ENCODE results near the gene PDIK1L. TPM values are rescaled to one million over a fixed set of nuclear protein-coding genes. Genes with fewer than 3 reads are reported as not detected.

Gene PDIK1L
- total and polyA plus RNA-seq, 7 donors: 1.4 to 7.0 (median 4.7) TPM

DNA sequence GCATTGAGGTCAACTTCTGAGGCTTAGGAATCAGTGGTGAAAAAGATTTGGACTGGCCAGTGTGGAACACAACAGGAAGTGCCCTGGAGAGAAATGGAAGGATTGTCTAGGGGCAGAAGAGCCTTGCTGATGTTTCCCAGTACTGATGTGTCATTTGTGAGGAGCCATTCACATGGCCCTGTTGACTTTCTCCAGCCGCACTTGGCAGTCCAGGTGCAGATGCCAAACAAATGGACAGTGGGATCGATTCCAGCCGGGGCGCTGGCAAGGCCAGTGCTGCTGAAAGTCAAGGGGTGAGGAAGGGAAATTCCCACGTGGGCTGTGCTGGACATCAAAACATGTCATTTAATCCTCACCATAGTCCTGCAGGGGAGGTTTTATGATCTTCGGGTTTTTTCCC, 39.3 kb upstream of the PDIK1L start:
- TF ChIP-seq, protein P1, sequence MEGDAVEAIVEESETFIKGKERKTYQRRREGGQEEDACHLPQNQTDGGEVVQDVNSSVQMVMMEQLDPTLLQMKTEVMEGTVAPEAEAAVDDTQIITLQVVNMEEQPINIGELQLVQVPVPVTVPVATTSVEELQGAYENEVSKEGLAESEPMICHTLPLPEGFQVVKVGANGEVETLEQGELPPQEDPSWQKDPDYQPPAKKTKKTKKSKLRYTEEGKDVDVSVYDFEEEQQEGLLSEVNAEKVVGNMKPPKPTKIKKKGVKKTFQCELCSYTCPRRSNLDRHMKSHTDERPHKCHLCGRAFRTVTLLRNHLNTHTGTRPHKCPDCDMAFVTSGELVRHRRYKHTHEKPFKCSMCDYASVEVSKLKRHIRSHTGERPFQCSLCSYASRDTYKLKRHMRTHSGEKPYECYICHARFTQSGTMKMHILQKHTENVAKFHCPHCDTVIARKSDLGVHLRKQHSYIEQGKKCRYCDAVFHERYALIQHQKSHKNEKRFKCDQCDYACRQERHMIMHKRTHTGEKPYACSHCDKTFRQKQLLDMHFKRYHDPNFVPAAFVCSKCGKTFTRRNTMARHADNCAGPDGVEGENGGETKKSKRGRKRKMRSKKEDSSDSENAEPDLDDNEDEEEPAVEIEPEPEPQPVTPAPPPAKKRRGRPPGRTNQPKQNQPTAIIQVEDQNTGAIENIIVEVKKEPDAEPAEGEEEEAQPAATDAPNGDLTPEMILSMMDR (IDR thresholded peaks at IDR 0.05): no peak
- Histone ChIP-seq H3K4me1 (peaks cover 58% of the 10 kb centered on the region), H3K4me3 (peak overlapping the region; percentile 35), H3K27me3 (ENCODE audit: insufficient read depth in 3 of 3, low read length in 2 of 3) (no peaks in the 10 kb centered on the region), H3K27ac (peak overlapping the region; percentile 88), H3K9me3 (no peaks in the 10 kb centered on the region), H3K36me3 (ENCODE audit: insufficient read depth in 1 of 2, low read depth in 1 of 2) (no peaks in the 10 kb centered on the region)
- ATAC-seq (peak; percentile 53 to 71 (median 59)), DNase-seq (peak; percentile 75 to 94)
- 11 to 19% (median 16%) methylated on average over 6 of the region's 6 CpGs for WGBS, 3 donors
- intact Hi-C loops (cut with DNase I): no loop called here

DNA sequence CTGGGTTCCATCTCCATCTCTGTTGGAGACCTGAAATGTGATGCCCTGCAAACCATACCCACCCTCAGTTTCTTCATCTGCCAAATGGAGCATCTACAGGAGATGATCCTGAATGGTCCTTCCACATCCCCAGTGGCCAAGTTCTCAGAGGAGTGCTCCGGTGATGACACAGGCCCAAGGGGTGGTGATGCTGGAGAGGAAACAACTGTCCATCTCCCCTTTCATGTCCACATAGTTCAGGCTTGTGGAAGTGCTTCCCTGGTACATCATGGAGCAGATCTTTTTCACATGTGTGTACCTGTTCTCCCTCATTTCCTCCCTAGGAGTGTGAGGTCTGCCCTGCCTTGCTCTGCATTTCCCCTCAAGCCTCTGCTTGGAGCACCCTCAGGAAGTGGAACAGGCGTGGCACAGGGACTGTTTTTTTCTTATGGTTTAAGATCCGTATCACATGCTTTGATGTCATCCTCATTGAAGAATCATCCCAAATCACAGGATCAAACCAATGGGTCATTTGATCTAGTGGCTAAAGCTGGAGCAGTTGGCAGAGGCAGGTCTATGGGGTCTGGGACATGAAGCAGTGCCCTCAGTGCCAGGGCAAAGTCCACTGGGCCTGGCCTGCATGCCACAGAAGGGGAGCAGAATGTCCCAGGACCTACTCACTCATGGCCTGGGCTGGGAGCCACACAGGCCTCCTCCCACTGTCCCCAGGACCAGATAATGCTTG, 36.0 kb upstream of the PDIK1L start:
- no peaks in the 10 kb centered on the region for H3K27me3 ChIP-seq (ENCODE audit: insufficient read depth in 3 of 3, low read length in 2 of 3)
- H3K4me1 ChIP-seq: peaks cover 74% of the 10 kb centered on the region
- intact Hi-C loops (cut with DNase I): no loop called here
- peak; percentile 54 to 92 for DNase-seq
- TF ChIP-seq, protein P1 (IDR thresholded peaks at IDR 0.05): no peak
- H3K4me3 ChIP-seq: no peak overlapping the region
- H3K36me3 ChIP-seq (ENCODE audit: insufficient read depth in 1 of 2, low read depth in 1 of 2): no peaks in the 10 kb centered on the region
- no peaks in the 10 kb centered on the region for H3K9me3 ChIP-seq
- peak overlapping the region; percentile 76 for H3K27ac ChIP-seq
- 17 to 40% (median 20%) methylated on average over 3 of the region's 3 CpGs for WGBS, 3 donors
- peak; percentile 19 to 78 (median 78) for ATAC-seq

DNA sequence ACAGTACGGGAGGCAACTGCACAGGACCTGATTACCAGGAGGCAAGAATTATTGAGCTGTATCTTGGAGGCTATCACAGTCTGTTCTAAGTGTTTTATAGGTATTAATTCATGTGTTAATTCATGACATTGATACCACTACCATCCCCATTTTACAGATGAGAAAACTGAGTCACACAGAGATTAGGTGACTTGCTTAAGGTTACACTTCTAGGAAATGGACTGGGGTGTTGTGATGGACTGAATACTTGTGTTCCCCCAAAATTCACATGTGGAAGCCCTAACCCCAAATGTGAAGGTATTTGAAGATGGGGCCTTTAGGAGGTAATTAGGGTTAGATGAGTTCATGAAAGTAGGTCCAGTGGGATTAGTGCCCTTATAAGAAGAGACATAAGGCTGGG, 34.1 kb upstream of the PDIK1L start:
- TF ChIP-seq, protein P1 (IDR thresholded peaks at IDR 0.05): no peak
- no peak for DNase-seq
- Histone ChIP-seq H3K27me3 (ENCODE audit: insufficient read depth in 3 of 3, low read length in 2 of 3) (no peaks in the 10 kb centered on the region), H3K27ac (peak overlapping the region; percentile 91), H3K9me3 (no peaks in the 10 kb centered on the region), H3K4me1 (peaks cover 75% of the 10 kb centered on the region), H3K36me3 (ENCODE audit: insufficient read depth in 1 of 2, low read depth in 1 of 2) (no peaks in the 10 kb centered on the region), H3K4me3 (no peak overlapping the region)
- intact Hi-C loops (cut with DNase I): no loop called here
- no peak for ATAC-seq
- 100% methylated on average over 1 of the region's 1 CpG for WGBS, 3 donors

DNA sequence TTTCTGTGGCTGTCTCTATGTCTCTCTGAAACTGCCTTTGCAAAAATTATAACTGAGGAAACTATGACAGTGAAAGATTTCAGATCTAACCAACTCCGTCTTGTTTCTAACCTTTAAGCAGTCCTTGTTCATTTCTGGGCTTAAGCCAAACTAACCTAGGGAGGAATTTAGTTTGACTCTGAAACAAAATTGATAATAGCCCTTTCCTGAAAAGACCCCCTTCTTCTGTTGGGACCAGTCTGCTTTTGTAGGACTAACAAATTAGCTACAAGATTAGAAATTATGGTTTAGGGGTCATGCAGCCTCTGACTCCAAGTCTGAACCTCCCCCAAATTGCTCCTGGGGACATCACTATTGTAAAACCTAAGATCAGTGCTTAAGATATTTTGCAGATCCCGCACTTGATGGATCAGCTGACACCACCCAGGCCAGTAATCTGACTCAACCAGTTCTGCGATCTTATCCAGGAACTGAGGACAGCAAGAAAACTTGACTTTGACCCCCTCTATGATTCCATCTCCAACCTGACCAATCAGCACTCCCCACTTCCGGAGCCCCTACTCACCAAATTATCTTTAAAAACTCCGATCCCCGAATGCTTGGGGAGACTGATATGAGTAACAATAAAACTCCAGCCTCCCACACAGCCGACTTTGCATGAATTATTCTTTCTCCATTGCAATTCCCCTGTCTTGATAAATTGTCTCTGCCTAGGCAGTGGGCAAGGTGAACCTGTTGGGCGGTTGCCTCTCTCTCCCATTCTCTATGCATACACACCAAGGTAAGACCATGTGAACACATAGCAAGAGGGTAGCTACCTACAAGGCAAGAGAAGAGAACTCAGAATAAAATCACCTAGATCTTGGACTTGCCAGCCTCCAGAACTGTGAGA, 33.1 kb upstream of the PDIK1L start:
- no peaks in the 10 kb centered on the region for H3K9me3 ChIP-seq
- H3K4me3 ChIP-seq: no peak overlapping the region
- H3K27me3 ChIP-seq (ENCODE audit: insufficient read depth in 3 of 3, low read length in 2 of 3): no peaks in the 10 kb centered on the region
- peaks cover 67% of the 10 kb centered on the region for H3K4me1 ChIP-seq
- ATAC-seq (no peak), DNase-seq (no peak)
- TF ChIP-seq, protein P1 (IDR thresholded peaks at IDR 0.05): no peak
- H3K27ac ChIP-seq: peak overlapping the region; percentile 91
- intact Hi-C loops (cut with DNase I): no loop called here
- H3K36me3 ChIP-seq (ENCODE audit: insufficient read depth in 1 of 2, low read depth in 1 of 2): no peaks in the 10 kb centered on the region
- WGBS, 3 donors: 65 to 78% (median 66%) methylated on average over 8 of the region's 8 CpGs
